ENCODE data around the gene PNLDC1.
A peak's percentile ranks its signal among the peaks of the same experiment; 100 is the strongest.

Gene PNLDC1, protein sequence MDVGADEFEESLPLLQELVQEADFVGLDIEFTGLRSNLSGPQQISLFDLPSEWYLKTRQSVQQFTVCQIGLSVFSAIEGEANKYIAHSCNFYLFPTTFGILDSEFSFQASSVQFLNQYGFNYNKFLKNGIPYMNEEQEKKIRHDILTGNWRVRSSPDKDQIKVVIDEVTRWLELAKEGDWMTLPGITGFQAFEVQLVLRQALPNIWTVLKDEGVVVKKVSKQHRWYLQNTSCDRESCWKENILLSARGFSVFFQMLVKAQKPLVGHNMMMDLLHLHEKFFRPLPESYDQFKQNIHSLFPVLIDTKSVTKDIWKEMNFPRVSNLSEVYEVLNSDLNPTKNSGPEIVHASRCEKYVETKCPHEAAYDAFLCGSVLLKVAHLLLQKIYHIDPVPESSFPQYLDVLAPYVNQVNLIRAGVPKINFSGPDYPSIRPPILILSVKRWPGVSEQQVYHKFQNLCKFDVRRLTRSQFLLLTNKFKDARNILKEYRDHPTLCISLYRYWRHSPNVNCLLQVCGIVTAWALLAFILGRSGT

DNA sequence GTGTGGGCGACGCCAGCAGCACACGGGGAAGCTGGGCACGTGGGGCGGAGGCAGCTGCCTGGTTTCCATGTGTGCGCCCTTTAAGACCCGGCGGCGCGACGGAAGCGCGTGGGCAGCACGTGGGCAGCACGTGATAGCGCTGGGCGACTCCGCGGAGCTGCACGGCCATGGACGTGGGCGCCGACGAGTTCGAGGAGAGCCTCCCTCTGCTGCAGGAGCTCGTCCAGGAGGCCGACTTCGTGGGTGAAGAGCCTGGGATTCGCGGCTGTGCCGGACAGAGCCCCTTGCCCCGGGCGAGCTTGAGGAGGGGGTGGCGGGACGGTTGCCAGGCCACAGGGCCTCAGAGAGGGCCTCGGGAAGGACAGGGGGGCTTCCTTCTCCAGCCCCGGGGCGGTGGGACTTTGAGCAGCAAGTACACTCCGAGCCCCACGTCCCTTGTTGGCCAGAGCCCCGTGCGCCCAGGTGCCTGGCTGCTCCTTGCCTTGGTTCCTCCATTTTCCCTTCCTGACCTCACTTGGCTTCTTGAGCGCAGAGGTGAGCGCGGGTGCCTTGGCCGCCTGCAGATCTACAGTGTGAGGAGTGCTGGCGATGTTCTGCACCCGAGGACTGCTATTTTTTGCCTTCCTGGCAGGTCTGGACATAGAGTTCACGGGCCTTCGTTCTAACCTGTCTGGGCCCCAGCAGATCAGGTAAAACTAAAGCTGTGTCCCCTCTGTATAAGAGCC, at the start of gene PNLDC1:
Gene PNLDC1, plus strand, starts transcription at position 136 of the 725 bp plus-strand sequence. Its CDS starts 32 bp downstream, at position 168.
- DNase-seq: no peak

DNA sequence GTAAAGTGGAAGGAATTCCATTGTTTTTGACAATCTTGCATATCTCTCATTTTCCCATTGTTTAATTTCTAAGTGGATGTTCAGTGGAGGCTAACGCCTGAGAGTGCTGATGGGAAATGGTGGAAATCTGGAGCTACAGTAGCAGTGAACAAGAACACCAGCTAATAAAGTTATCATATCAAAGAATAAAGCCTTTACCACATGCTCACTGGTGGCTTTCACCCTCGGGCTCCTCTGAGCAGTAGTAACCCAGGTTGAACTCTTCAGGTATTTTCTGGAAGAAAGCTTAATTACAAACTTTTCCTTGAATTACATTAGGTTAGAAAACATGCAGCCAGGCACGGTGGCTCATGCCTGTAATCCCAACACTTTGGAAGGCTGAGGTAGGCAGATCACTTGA, 48.6 kb upstream of the PNLDC1 start:
- DNase-seq: no peak

DNA sequence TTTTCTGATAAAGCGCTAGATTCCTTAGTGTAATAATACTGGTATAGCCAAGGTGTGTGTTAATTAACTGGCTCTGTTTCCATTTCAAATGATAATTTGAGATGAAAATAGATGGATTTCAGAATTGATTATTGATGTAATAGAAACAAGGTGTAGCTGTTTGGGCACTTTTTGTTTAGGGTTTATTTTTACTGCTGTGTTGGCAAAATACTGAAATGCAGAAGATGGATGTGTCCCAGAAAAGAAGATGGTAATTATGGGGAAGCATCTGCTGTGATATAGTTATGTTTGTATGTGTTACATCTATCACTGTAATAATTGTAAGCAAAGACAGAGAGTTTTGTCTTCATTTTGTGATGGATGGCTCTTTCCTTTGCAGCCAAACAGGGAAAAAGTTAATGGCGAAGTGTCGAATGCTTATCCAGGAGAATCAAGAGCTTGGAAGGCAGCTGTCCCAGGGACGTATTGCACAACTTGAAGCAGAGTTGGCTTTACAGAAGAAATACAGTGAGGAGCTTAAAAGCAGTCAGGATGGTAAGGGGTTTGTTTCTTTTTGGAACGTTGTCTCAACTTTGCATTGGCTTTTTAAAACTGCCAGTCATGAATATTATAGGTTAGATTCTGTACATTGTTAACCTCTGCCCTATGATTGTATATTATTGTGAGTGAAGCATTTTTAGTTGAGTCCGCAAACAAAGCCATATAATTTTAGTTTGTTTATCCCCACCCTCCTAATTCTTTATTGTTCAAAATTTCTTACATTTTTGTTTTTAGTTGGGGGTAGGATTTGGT, 46.8 kb upstream of the PNLDC1 start:
- DNase-seq: no peak

DNA sequence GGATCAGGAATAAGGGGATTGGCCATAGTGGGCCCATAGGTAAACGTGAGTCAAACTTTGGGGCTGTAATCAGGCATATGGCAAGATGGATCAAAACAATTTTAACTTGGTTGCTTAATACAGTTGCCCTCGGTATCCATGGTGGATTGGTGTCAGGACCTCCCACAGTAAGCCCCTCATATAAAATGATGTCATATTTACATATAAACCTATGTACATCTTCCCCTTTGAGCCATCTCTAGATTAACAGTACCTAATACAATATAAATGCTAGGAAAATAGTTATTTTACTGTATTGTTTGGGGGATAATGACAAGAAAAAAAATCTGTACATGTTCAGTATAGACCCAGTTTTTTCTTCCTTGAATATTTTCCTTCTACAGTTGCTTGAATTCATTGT, 45.7 kb upstream of the PNLDC1 start:
- no peak for DNase-seq

DNA sequence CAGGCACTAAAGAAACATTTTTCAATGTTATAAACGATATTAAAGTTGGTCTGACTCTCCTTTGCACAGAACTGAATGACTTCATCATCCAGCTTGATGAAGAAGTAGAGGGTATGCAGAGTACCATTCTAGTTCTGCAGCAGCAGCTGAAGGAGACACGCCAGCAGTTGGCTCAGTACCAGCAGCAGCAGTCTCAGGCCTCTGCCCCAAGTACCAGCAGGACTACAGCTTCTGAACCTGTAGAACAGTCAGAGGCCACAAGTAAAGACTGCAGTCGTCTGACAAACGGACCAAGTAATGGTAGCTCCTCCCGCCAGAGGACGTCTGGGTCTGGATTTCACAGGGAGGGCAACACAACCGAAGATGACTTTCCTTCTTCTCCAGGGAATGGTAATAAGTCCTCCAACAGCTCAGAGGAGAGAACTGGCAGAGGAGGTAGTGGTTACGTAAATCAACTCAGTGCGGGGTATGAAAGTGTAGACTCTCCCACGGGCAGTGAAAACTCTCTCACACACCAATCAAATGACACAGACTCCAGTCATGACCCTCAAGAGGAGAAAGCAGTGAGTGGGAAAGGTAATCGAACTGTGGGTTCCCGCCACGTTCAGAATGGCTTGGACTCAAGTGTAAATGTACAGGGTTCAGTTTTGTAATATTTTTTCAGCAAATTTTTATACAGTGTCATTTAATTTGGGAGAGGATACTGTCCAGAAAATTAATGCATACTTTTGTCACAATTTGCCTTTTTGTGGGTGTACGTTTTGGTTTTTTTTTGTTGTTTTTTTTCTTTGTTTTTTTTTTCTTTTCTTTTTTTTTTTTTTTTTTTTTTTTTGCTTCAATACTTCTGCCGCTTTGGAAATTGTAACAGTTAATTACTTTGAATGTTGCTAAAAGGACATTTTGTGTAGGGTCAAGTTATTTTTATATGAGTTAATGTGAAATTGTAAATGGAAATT, 44.8 kb upstream of the PNLDC1 start:
- DNase-seq: no peak

DNA sequence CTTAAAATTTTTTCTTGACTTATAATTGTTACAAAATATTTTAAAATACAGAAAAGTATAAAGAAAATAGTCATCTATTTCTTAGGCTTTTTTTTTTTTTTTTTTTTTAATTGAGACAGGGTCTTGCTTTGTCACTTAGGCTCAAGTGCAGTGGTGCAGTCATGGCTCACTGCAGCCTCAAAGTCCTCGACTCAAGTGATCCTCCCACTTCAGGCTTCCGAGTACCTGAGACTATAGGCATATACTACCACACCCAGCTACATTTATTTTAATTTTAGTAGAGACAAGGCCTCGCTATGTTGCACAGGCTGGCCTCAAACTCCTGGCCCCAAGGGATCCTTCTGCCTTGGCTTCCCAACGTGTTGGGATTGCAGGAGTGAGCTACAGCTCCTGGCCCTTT, 43.6 kb upstream of the PNLDC1 start:
- DNase-seq: no peak

DNA sequence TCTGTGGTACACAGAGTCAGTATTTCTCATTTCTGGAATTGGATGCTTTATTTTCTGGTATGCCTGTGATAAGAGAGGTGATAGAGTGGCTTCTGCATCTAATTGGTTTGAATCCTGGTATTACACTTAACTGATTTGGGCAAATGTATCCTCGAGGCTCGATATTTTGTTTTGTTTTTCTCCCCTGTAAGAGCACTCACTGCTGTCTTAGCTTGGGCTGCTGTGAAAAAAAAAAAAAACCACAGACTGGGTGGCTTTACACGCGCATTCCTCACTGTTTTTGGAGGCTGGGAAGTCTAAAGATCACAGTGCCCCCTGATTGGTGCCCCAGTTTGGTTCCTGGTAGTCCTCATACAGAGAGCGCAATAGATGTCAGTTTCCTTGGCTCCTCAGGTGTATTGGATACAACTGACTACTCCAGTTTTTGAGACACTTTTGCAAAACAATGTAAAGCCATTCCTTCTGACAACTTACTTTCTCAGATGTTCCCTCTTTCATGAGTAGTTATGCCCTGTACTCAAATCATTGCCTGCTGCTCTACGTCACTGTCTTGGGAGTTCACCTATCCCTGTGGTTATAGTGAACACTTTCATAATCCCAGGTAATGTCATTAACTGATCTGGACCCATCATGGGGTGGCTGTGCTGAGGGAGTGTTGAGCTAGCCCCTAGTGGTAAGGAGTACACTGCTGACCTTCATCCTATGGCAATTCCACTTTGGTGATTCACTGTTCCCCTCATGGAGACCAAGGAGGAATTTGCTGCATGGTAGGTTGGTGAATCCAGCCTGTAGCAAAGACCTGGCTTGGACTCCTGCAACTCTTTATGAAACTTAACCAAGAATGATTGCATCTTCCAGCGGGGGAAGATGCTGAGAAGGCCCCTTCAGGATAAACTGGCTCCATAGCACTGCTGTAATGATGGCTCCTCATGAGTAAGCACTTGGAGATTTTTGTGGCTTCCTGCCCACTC, 41.8 kb upstream of the PNLDC1 start:
- no peak for DNase-seq

DNA sequence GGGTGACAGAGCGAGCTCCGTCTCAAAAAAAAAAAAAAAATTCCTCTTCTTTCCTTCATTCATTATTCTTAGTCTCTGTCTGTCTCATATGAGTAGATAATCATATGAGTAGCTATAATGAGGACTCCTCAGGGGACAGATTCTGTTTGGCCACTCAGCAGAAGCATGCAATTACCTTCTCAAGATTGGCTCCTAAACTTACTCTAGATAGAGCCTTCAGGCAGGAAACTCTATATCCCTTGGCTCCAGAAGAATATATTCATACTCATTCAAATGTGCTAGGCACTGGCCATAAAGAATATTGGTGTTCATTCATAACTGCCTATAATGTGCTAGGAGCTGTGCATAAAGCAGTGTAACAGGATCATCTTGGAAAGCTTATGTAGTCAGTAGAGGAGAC, 40.4 kb upstream of the PNLDC1 start:
- DNase-seq: no peak

DNA sequence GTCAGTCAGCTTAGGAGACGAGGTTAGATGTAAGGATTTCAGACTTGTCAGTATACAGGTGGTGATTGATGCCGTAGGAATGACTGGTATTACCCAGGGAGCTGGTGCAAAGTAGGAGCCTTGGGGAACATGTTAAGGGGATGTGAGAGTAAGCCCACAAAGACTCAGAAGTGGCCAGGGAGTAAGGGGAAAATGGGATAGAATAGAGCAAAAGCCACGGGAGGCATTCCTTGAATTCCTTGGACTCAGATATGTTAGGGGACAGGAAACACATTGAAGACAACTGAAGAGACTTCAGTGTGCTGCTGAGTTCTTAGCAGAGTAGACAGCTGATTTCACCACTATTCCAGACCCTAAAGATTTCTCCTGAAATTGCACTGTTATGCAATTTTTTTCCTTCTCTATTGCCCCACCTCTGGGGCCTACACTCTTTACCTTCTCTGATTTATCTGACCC, 39.4 kb upstream of the PNLDC1 start:
- DNase-seq: no peak

DNA sequence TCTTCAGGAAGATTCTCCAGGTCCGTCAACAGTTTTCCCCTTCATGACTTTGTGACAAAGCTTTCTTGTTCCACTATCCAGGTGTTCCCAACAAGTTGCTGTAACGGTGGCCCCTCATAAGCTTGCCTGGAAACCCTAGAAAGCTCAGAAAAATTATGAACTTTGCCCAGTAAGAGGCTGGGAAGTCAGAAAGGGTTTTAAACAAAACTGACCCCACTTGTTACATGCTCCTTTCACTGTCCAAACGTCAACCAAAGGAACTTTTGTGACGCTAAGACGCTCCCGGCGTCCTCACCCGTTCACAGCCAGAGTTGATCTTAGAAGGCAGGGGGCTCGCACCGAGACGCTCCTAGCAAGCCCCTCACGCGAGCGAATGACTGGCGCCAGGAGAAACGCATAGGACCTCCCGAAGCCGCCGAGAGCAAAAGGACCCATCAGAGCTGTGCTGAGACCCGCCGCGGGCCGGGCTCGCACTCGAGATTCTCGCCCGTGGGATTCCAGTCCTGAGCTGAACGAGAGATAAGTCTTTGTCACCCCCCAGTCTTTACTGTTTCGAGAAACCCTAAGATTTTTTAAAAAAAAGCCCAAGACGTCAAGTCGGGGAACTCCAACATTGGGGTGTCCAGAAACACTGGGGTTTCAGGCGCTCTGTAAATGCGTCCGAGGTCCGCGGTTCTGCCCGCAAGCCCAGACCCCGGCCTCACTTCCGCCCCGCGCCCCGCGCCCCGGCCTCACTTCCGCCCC, 38.8 kb upstream of the PNLDC1 start:
- DNase-seq: peak; percentile 40

DNA sequence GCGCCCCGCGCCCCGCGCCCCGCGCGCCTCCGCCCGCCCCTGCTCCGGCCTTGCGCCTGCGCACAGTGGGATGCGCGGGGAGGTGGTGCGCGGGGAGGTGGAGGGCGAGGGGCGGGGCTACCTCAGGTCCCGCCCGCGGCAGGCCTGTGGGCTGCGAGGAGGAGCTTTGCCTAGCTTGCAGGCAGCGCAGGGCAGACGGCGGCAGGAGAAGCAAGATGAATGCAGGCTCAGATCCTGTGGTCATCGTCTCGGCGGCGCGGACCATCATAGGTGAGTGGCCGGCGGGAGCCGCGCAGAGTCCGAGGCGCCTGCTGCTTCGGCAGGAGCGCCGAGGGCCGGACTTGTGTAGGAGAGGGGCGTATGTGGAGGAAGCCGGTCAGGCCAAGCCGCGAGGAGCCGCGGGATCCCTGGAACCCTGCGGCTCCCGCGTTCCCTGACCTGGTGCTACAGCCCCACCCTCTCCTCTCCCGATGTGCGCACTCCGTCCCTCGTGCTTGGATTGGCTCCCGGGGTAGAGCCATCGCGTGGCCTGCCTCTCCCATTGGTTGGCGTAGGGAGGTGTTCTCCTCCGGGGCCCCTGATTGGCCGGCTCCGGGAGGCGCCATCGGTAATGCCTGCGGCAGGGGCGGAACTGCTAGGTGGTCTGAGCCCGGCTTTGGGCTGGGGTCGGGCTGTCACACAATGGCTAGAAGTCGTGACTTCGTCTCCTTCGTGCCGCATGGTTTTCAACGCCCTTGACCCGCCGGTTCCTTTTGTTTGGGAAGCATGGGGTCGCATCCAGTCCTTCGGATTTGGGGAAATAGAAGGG, 38.0 kb upstream of the PNLDC1 start, which contains the start of gene ACAT2:
Gene ACAT2, plus strand, starts transcription at position 173 of the 808 bp plus-strand sequence. Its CDS starts 43 bp downstream, at position 216.
- peak; percentile 96 for DNase-seq

DNA sequence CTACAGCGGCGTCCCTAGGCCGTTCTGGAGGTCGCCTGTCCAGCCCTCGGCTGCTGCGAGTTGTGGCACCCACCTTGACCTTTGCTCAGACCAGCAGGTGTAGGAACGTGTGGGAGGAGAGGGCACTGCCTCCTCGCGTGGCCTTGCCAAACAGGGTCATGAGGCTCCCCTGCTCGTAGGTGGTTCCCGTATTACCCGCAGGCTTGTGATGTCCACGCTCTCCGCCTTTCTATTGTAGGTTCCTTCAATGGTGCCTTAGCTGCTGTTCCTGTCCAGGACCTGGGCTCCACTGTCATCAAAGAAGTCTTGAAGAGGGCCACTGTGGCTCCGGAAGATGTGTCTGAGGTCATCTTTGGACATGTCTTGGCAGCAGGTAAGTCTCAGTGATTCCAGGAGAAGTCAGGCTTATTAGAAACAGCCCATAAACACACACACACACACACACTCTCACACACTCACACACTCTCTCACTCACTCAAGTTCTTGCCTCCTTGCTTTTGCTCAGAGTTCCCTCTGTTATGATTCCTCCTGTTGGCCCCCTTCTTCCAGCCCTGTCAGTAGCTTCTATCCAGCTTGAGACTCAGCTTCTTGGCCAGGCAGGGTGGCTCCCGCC, 37.3 kb upstream of the PNLDC1 start:
- DNase-seq: no peak

DNA sequence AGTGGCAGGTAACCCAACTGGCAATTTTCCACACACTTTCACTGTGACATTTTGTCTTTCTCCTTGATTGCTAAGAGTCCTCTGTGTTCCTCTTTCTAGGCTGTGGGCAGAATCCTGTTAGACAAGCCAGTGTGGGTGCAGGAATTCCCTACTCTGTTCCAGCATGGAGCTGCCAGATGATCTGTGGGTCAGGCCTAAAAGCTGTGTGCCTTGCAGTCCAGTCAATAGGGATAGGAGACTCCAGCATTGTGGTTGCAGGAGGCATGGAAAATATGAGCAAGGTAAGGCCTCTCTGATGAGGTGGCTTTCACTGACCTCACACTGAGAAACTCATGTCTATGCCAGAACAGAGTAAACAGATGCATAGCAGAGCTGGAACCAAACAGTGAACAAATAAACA, 33.2 kb upstream of the PNLDC1 start:
- no peak for DNase-seq

DNA sequence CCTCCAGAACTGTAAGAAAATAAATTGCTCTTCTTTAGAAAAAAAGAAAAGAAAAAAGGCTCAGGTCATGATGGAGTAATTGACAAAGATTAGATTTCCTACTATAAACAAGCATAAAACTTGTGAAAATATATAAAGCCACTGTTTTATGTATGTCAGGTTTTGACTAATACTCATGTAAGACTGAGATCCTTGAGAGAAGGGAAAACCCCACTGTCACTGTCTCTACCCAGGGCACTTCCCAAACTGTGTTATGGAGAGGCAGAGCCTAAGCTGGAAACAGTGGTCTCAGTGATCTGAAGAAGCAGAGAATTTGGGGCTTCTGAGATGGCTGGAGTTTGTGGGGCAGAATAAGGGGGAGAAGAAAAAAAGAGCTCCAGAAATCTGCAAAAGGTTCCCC, 30.6 kb upstream of the PNLDC1 start:
- DNase-seq: no peak

DNA sequence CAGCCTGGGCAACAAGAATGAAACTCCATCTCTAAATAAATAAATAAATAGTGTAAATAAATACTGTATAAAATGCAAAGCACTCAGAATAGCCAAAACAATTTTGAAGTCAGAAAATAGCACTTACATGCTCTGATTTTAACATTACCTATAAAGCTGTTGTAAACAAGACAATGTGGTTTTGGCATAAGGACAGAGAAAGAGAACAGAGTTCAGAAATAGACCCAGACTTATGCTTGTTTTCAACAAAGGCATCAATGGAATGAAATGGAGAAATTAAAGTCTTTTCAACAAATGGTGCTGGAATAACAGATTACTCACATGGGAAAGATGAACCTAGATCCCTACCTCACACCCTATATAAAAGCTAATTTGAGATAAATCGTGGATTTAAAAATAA, 27.9 kb upstream of the PNLDC1 start:
- no peak for DNase-seq

DNA sequence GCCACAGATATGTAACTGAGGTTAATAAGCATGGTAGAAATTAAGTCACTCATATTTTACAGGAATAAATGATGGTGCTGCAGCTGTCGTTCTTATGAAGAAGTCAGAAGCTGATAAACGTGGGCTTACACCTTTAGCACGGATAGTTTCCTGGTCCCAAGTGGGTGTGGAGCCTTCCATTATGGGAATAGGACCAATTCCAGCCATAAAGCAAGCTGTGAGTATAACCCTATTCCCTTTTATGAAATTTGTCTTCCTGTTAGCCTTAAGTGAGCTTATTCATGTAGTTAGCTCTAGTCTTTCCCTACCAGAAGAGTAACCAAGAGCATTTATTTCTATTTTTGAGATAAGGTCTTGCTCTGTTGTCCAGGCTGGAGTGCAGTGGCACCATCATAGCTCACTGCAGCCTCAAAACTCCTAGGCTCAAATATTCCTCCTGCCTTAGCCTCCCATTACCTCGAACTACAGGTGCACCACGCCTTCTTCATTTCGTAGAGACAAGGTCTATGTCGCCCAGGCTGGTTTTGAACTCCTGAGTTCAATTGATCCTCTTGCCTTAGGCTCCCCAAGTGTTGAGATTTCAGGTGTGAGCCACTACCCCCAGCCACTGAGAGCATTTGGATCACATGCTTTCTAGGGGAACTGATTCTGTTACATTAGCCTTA, 22.7 kb upstream of the PNLDC1 start:
- DNase-seq: no peak

DNA sequence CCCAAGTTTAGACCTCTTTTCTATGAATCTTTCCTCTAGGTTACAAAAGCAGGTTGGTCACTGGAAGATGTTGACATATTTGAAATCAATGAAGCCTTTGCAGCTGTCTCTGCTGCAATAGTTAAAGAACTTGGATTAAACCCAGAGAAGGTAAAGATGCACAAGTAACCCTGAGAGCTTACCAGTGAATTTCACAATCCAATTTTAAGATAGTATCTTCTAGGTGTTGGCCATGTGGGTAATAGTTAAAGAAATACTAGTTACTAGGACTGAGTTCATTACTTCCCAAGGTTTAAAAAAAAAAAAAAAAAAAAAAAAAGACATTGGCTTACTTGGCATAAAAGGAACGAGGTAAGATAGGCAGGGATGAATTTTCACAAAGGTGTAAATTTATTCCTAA, 21.9 kb upstream of the PNLDC1 start:
- no peak for DNase-seq

DNA sequence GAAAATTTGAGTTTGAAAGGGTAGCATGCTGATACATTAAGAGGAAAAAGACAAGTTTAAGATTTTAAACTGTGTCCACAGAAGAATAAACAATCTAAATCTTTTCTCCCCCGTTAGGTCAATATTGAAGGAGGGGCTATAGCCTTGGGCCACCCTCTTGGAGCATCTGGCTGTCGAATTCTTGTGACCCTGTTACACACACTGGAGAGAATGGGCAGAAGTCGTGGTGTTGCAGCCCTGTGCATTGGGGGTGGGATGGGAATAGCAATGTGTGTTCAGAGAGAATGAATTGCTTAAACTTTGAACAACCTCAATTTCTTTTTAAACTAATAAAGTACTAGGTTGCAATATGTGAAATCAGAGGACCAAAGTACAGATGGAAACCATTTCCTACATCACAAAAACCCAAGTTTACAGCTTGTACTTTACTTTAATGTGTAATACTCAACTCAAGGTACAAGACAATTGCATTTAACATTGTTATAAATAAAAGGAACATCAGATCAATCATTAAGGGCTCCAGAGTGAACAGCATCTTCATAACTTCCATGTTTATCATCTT, 21.5 kb upstream of the PNLDC1 start:
- no peak for DNase-seq
